Esophagus muscularis mucosa (tissue), 4 donors: ENCODE results near the gene PPARA. TPM values are rescaled to one million over a fixed set of nuclear protein-coding genes. Genes with fewer than 3 reads are reported as not detected.

Source experiments
- DNase-seq: peaks from one replicate; pipeline ENCODE4 v3.0.0-alpha.2; 2017; ENCODE audit errors: extremely low spot score
- H3K27ac ChIP-seq, 4 donors: fragments of 200-600 bp; sonication (generic); replicated peaks in 1 of 4; 1 replicate in 3 of 4; 2 replicates in 1 of 4; pipeline ENCODE4 v1.5.1; 2016 to 2019; ENCODE audit warnings: mild to moderate bottlenecking in 1 of 4
- H3K27me3 ChIP-seq, 4 donors: fragments of 200-600 bp; sonication (generic); one replicate each; pipeline versions ENCODE4 v1.5.1 to v1.6.0; 2016 to 2019
- H3K36me3 ChIP-seq, 4 donors: fragments of 200-600 bp; sonication (generic); one replicate each; pipeline ENCODE4 v1.5.1; 2016 to 2019
- H3K4me1 ChIP-seq, 4 donors: fragments of 200-600 bp; sonication (generic); one replicate each; pipeline ENCODE4 v1.5.1; 2016 to 2019
- H3K4me3 ChIP-seq, 4 donors: fragments of 200-600 bp; sonication (generic); 1 replicate in 2 of 4; 2 replicates in 2 of 4; pipeline ENCODE4 v1.5.1; 2016 to 2019; ENCODE audit warnings: mild to moderate bottlenecking in 4 of 4, moderate library complexity in 1 of 4
- H3K9me3 ChIP-seq, 4 donors: fragments of 200-600 bp; sonication (generic); 1 replicate in 3 of 4; 2 replicates in 1 of 4; pipeline ENCODE4 v1.5.1; 2016 to 2019
- CTCF ChIP-seq, 3 experiments: fragments of 200-600 bp in 2 of 3; fragments of 450-650 bp in 1 of 3; sonication (generic) in 2 of 3; IDR thresholded peaks; one replicate each; pipeline ENCODE4 v1.5.1; 2017 to 2019; ENCODE audit warnings: antibody characterized with exemption in 3 of 3, mild to moderate bottlenecking in 2 of 3, moderate library complexity in 1 of 3
- EP300 ChIP-seq: sonication (generic); formaldehyde crosslinking; IDR thresholded peaks from one replicate; pipeline ENCODE4 v1.6.1; 2017; ENCODE audit warnings: antibody characterized with exemption
- POLR2A ChIP-seq: fragments of 450-650 bp; IDR thresholded peaks from one replicate; pipeline ENCODE4 v1.6.1; 2017; ENCODE audit warnings: antibody characterized with exemption, moderate library complexity, mild to moderate bottlenecking, low read depth
- POLR2AphosphoS5 ChIP-seq, 2 donors: sonication (generic); formaldehyde crosslinking; IDR thresholded peaks; one replicate each; pipeline ENCODE4 v1.6.1; 2017; ENCODE audit warnings: antibody characterized with exemption in 2 of 2
- WGBS: methylation state at CpG from one replicate; pipeline ENCODE4 v1.1.5; 2018; 5-methylcytosine and 5-hydroxymethylcytosine counted together
- intact Hi-C: fragments of 100-400 bp; cut with DNase I; formaldehyde crosslinking; loops from one replicate; pipeline ENCODE4 v1.15.1; 2023
- total RNA-seq, 4 donors: library from RNA; depleted of rRNA; stranded (reverse); fragments of >200 nt; gene quantifications; one replicate each; pipeline versions ENCODE4 v1.1.0 to v1.2.1, GENCODE V29; 2016

PPARA gene
- total RNA-seq, 4 donors from 2014 or later = 17.0 to 50.9 (median 26.8) TPM

GRCh38 chr22:46250035-46250782 lies 99.9 kb downstream of the PPARA start, which contains the start of gene CDPF1:
TSS of gene CDPF1 (minus strand) at chr22:46250293. CDS start at chr22:46248284, 2,009 bp downstream.
- WGBS = 0% methylated on average over 1 of the region's 89 CpGs
- intact Hi-C loops = no loop called here
- DNase-seq = peak; percentile 96
- Histone ChIP-seq H3K36me3 (peaks cover 0 to 9% (median under 1%) of the 10 kb centered on the region in 4 donors), H3K27ac (peak within 1 kb of the TSS; percentile 82 to 90 (median 89)), H3K4me1 (peaks cover 18 to 56% (median 43%) of the 10 kb centered on the region in 4 donors), H3K27me3 (no peaks in the 10 kb centered on the region), H3K4me3 (peak within 1 kb of the TSS; percentile 75 to 84 (median 78)), H3K9me3 (no peaks in the 10 kb centered on the region)
- TF ChIP-seq EP300 (no peak), POLR2AphosphoS5 (IDR thresholded peaks at IDR 0.05) (peak; percentile 89 to 91), CTCF (IDR thresholded peaks at IDR 0.05) (peak in 1 of 3 experiments; percentile 10), POLR2A (peak; percentile 47)

GRCh38 chr22:46250783-46251125 lies 100.4 kb downstream of the PPARA start:
- H3K27ac ChIP-seq = peak overlapping the region; percentile 82 to 90 (median 89)
- no peaks in the 10 kb centered on the region for H3K9me3 ChIP-seq
- H3K4me1 ChIP-seq = peaks cover 12 to 50% (median 38%) of the 10 kb centered on the region in 4 donors
- peak overlapping the region; percentile 75 to 84 (median 78) for H3K4me3 ChIP-seq
- no peak for DNase-seq
- intact Hi-C loops = no loop called here
- 4% methylated on average over 10 of the region's 25 CpGs for WGBS
- TF ChIP-seq POLR2AphosphoS5 (IDR thresholded peaks at IDR 0.05) (no peak), EP300 (no peak), POLR2A (no peak), CTCF (IDR thresholded peaks at IDR 0.05) (no peak)
- no peaks in the 10 kb centered on the region for H3K27me3 ChIP-seq
- peaks cover 0 to 4% (median 0%) of the 10 kb centered on the region in 4 donors for H3K36me3 ChIP-seq

GRCh38 chr22:46251266-46251665 lies 100.9 kb downstream of the PPARA start:
- peaks cover 0 to 3% (median 0%) of the 10 kb centered on the region in 4 donors for H3K36me3 ChIP-seq
- H3K27ac ChIP-seq = peak overlapping the region in 1 of 4 donors; percentile 90
- DNase-seq = no peak
- H3K9me3 ChIP-seq = no peaks in the 10 kb centered on the region
- peak overlapping the region; percentile 75 to 84 (median 78) for H3K4me3 ChIP-seq
- intact Hi-C loops = no loop called here
- no peaks in the 10 kb centered on the region for H3K27me3 ChIP-seq
- TF ChIP-seq POLR2A = no peak
- no peak for TF ChIP-seq POLR2AphosphoS5 (IDR thresholded peaks at IDR 0.05)
- no peak for TF ChIP-seq CTCF (IDR thresholded peaks at IDR 0.05)
- TF ChIP-seq EP300 = no peak
- WGBS = 73% methylated on average over 7 of the region's 7 CpGs
- H3K4me1 ChIP-seq = peaks cover 9 to 45% (median 33%) of the 10 kb centered on the region in 4 donors

- Histone ChIP-seq H3K4me3 (peak overlapping the region in 1 of 4 donors; percentile 75), H3K27me3 (no peaks in the 10 kb centered on the region), H3K4me1 (peaks cover 9 to 40% (median 32%) of the 10 kb centered on the region in 4 donors), H3K36me3 (peaks cover 0 to under 1% (median 0%) of the 10 kb centered on the region in 4 donors), H3K27ac (no peak overlapping the region), H3K9me3 (no peaks in the 10 kb centered on the region)
- no peak for DNase-seq
- TF ChIP-seq POLR2A (no peak), POLR2AphosphoS5 (IDR thresholded peaks at IDR 0.05) (no peak), CTCF (IDR thresholded peaks at IDR 0.05) (no peak), EP300 (no peak)
- intact Hi-C loops = no loop called here
- 94% methylated on average over 9 of the region's 9 CpGs for WGBS
These were observed 101.6 kb downstream of the PPARA start for GRCh38 chr22:46251816-46252380.
